ENCODE measurements around the gene FOXS1. TPM values are rescaled to one million over a fixed set of nuclear protein-coding genes. Genes with fewer than 3 reads are reported as not detected.

The FOXS1 gene
- total and polyA plus RNA-seq, 2 experiments from 2014 or later = 0.26 TPM; not detected in 1

DNA sequence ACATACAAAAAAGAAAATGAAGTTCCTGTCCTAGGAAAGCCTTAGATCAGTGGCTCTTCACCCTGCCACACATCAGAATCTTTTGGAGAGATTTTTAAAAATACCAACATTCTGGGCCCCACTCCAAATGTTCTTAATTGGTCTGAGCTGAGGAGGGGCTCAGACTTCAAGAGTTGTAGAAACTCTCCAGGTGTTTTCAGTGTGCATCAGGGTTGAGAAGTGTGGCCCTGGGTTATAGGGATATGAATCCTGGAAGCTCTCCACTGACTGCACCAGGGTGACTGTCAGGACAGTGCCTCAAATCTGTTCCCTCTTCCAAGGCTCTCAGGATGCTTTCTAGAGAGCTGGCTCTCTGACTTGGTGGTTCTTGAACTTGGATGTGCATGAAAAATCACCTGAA is 31.8 kb downstream of the FOXS1 start (continued):
- TF ChIP-seq, protein P1, sequence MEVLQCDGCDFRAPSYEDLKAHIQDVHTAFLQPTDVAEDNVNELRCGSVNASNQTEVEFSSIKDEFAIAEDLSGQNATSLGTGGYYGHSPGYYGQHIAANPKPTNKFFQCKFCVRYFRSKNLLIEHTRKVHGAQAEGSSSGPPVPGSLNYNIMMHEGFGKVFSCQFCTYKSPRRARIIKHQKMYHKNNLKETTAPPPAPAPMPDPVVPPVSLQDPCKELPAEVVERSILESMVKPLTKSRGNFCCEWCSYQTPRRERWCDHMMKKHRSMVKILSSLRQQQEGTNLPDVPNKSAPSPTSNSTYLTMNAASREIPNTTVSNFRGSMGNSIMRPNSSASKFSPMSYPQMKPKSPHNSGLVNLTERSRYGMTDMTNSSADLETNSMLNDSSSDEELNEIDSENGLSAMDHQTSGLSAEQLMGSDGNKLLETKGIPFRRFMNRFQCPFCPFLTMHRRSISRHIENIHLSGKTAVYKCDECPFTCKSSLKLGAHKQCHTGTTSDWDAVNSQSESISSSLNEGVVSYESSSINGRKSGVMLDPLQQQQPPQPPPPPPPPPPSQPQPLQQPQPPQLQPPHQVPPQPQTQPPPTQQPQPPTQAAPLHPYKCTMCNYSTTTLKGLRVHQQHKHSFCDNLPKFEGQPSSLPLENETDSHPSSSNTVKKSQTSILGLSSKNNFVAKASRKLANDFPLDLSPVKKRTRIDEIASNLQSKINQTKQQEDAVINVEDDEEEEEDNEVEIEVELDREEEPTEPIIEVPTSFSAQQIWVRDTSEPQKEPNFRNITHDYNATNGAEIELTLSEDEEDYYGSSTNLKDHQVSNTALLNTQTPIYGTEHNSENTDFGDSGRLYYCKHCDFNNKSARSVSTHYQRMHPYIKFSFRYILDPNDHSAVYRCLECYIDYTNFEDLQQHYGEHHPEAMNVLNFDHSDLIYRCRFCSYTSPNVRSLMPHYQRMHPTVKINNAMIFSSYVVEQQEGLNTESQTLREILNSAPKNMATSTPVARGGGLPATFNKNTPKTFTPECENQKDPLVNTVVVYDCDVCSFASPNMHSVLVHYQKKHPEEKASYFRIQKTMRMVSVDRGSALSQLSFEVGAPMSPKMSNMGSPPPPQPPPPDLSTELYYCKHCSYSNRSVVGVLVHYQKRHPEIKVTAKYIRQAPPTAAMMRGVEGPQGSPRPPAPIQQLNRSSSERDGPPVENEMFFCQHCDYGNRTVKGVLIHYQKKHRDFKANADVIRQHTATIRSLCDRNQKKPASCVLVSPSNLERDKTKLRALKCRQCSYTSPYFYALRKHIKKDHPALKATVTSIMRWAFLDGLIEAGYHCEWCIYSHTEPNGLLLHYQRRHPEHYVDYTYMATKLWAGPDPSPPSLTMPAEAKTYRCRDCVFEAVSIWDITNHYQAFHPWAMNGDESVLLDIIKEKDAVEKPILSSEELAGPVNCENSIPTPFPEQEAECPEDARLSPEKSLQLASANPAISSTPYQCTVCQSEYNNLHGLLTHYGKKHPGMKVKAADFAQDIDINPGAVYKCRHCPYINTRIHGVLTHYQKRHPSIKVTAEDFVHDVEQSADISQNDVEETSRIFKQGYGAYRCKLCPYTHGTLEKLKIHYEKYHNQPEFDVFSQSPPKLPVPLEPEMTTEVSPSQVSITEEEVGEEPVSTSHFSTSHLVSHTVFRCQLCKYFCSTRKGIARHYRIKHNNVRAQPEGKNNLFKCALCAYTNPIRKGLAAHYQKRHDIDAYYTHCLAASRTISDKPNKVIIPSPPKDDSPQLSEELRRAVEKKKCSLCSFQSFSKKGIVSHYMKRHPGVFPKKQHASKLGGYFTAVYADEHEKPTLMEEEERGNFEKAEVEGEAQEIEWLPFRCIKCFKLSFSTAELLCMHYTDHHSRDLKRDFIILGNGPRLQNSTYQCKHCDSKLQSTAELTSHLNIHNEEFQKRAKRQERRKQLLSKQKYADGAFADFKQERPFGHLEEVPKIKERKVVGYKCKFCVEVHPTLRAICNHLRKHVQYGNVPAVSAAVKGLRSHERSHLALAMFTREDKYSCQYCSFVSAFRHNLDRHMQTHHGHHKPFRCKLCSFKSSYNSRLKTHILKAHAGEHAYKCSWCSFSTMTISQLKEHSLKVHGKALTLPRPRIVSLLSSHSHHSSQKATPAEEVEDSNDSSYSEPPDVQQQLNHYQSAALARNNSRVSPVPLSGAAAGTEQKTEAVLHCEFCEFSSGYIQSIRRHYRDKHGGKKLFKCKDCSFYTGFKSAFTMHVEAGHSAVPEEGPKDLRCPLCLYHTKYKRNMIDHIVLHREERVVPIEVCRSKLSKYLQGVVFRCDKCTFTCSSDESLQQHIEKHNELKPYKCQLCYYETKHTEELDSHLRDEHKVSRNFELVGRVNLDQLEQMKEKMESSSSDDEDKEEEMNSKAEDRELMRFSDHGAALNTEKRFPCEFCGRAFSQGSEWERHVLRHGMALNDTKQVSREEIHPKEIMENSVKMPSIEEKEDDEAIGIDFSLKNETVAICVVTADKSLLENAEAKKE (CRISPR knock-in tag; IDR thresholded peaks at IDR 0.05) = no peak
- no peak for TF ChIP-seq ZNF114 (CRISPR knock-in tag; IDR thresholded peaks at IDR 0.05)
- TF ChIP-seq, protein P2, sequence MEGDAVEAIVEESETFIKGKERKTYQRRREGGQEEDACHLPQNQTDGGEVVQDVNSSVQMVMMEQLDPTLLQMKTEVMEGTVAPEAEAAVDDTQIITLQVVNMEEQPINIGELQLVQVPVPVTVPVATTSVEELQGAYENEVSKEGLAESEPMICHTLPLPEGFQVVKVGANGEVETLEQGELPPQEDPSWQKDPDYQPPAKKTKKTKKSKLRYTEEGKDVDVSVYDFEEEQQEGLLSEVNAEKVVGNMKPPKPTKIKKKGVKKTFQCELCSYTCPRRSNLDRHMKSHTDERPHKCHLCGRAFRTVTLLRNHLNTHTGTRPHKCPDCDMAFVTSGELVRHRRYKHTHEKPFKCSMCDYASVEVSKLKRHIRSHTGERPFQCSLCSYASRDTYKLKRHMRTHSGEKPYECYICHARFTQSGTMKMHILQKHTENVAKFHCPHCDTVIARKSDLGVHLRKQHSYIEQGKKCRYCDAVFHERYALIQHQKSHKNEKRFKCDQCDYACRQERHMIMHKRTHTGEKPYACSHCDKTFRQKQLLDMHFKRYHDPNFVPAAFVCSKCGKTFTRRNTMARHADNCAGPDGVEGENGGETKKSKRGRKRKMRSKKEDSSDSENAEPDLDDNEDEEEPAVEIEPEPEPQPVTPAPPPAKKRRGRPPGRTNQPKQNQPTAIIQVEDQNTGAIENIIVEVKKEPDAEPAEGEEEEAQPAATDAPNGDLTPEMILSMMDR (conservative IDR thresholded peaks at IDR 0.05; ENCODE audit: low read depth in 2 of 2) = no peak
- TF ChIP-seq NANOG (IDR thresholded peaks at IDR 0.05; ENCODE audit: borderline replicate concordance) = no peak
- TF ChIP-seq, protein P3, sequence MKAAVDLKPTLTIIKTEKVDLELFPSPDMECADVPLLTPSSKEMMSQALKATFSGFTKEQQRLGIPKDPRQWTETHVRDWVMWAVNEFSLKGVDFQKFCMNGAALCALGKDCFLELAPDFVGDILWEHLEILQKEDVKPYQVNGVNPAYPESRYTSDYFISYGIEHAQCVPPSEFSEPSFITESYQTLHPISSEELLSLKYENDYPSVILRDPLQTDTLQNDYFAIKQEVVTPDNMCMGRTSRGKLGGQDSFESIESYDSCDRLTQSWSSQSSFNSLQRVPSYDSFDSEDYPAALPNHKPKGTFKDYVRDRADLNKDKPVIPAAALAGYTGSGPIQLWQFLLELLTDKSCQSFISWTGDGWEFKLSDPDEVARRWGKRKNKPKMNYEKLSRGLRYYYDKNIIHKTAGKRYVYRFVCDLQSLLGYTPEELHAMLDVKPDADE (IDR thresholded peaks at IDR 0.05) = no peak
- no peak for TF ChIP-seq STAT1 (IDR thresholded peaks at IDR 0.05; ENCODE audit: unreplicated experiment)
- no peak for TF ChIP-seq CREB1 (CRISPR knock-in tag; IDR thresholded peaks at IDR 0.05; ENCODE audit: low read depth)
